HepG2 (cell line): Measurements from ENCODE around the gene ACAP3. TPM values are rescaled to one million over a fixed set of nuclear protein-coding genes. Genes with fewer than 3 reads are reported as not detected.

Source experiments
- ATRX ChIP-seq: sonication (generic); formaldehyde crosslinking; IDR thresholded peaks from 2 replicates; pipeline ENCODE4 v1.4.0; 2020; ENCODE audit warnings: missing genetic modification reagents, borderline replicate concordance
- FOXK1 ChIP-seq: sonication (generic); formaldehyde crosslinking; IDR thresholded peaks from 2 replicates; pipeline ENCODE4 v1.4.0; 2020; ENCODE audit warnings: low read depth, missing genetic modification reagents, borderline replicate concordance
- HDAC2 ChIP-seq: sonication (generic); formaldehyde crosslinking; IDR thresholded peaks from 2 replicates; pipeline ENCODE4 v1.4.0; 2020; ENCODE audit warnings: missing genetic modification reagents
- HNRNPLL ChIP-seq: fragments of 200-400 bp; formaldehyde crosslinking; IDR thresholded peaks from 2 replicates; pipeline ENCODE4 v1.6.1; 2017; ENCODE audit warnings: mild to moderate bottlenecking, low read depth, low read length; ENCODE audit not compliant: poor library complexity, severe bottlenecking
- HOXA3 ChIP-seq: sonication (generic); formaldehyde crosslinking; IDR thresholded peaks from 2 replicates; pipeline ENCODE4 v1.5.0; 2020; ENCODE audit warnings: missing genetic modification reagents
- NCOR1 ChIP-seq: fragments of 200-600 bp; sonication (generic); IDR thresholded peaks from 2 replicates; pipeline ENCODE4 v1.7.0; 2017; ENCODE audit warnings: antibody characterized with exemption, low read length, borderline replicate concordance
- U2AF1 ChIP-seq: fragments of 200-400 bp; formaldehyde crosslinking; optimal IDR thresholded peaks from 2 replicates; pipeline ENCODE3; 2017; ENCODE audit warnings: mild to moderate bottlenecking, low read depth, low read length
- ZNF572 ChIP-seq: sonication (generic); formaldehyde crosslinking; IDR thresholded peaks from 2 replicates; pipeline ENCODE4 v1.5.1; 2020; ENCODE audit warnings: mild to moderate bottlenecking, missing genetic modification reagents
- polyA plus RNA-seq, 8 experiments: library from polyadenylated mRNA; depleted of rRNA in 3 of 8; stranded (reverse) in 7 of 8; unstranded in 1 of 8; fragments of >200 nt; fragmentation: Illumina TruSeq in 4 of 8; extraction: Trizol in 4 of 8; gene quantifications; 2 replicates each; pipeline versions ENCODE4 v1.2.1 to v1.2.3, GENCODE V29; 2011 to 2016; ENCODE audit warnings: low read depth in 4 of 8, missing spikeins in 1 of 8, mixed read lengths in 1 of 8; ENCODE audit not compliant: insufficient read depth in 1 of 8
- total RNA-seq, 5 experiments: library from RNA; depleted of rRNA; stranded (reverse); fragments of >200 nt; fragmentation: Illumina TruSeq; extraction: Trizol; gene quantifications; 2 replicates each; pipeline ENCODE4 v1.2.3, GENCODE V29; 2016; ENCODE audit warnings: low read depth in 1 of 5
- TF ChIP-seq, protein P1 (sequence below): sonication (generic); formaldehyde crosslinking; IDR thresholded peaks from 2 replicates; pipeline ENCODE4 v1.4.0; 2020; ENCODE audit warnings: missing genetic modification reagents, borderline replicate concordance
- TF ChIP-seq, protein P2 (sequence below): sonication (generic); formaldehyde crosslinking; IDR thresholded peaks from 2 replicates; pipeline ENCODE4 v1.5.0; 2020; ENCODE audit warnings: mild to moderate bottlenecking, missing genetic modification reagents, borderline replicate concordance

The ACAP3 gene
- total and polyA plus RNA-seq, 2 of the 13 experiments (the other 11 are each of a cell fraction or from before 2014, with no cell fraction given), result 29.4 to 50.8 TPM

DNA sequence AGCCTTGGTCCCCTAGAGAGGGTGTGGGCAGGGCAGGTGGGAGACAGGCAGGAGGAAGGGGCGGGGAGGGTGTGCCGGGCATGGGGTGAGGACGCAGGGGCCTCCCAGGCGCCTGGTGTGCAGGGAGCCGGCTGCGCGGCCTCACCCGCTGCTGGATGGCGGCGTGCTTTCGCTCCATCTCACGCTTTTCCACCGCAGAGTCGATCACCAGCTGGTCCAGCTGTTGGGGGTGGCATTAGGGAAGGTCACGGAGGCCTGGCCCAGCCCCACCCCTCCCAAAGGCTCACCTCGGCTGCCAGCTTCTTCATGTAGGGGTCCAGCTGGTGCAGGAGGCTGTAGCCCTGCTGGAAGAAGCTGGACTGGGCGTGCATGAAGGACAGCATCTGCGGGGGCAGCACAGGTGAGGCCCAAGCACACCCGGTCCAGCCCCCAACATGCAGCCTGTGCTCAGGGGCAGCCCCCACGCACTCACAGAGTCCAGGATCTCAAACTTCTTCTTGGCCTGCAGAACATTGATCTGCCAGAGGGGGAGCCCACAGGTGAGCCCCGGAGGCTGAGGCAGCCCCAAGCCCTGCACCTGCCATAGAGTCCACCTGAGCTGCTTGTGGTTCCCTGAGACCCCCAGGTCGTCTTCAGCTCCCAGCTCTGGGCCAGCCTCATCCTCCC, 7.9 kb downstream of the ACAP3 start (continued):
- TF ChIP-seq, protein P1, sequence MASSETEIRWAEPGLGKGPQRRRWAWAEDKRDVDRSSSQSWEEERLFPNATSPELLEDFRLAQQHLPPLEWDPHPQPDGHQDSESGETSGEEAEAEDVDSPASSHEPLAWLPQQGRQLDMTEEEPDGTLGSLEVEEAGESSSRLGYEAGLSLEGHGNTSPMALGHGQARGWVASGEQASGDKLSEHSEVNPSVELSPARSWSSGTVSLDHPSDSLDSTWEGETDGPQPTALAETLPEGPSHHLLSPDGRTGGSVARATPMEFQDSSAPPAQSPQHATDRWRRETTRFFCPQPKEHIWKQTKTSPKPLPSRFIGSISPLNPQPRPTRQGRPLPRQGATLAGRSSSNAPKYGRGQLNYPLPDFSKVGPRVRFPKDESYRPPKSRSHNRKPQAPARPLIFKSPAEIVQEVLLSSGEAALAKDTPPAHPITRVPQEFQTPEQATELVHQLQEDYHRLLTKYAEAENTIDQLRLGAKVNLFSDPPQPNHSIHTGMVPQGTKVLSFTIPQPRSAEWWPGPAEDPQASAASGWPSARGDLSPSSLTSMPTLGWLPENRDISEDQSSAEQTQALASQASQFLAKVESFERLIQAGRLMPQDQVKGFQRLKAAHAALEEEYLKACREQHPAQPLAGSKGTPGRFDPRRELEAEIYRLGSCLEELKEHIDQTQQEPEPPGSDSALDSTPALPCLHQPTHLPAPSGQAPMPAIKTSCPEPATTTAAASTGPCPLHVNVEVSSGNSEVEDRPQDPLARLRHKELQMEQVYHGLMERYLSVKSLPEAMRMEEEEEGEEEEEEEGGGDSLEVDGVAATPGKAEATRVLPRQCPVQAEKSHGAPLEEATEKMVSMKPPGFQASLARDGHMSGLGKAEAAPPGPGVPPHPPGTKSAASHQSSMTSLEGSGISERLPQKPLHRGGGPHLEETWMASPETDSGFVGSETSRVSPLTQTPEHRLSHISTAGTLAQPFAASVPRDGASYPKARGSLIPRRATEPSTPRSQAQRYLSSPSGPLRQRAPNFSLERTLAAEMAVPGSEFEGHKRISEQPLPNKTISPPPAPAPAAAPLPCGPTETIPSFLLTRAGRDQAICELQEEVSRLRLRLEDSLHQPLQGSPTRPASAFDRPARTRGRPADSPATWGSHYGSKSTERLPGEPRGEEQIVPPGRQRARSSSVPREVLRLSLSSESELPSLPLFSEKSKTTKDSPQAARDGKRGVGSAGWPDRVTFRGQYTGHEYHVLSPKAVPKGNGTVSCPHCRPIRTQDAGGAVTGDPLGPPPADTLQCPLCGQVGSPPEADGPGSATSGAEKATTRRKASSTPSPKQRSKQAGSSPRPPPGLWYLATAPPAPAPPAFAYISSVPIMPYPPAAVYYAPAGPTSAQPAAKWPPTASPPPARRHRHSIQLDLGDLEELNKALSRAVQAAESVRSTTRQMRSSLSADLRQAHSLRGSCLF (CRISPR knock-in tag), result no peak
- TF ChIP-seq NCOR1 (no peak), HDAC2 (CRISPR knock-in tag) (no peak), HNRNPLL (peak; percentile 14), ZNF572 (CRISPR knock-in tag) (no peak), FOXK1 (CRISPR knock-in tag) (no peak), ATRX (CRISPR knock-in tag) (no peak), U2AF1 (no peak), HOXA3 (CRISPR knock-in tag) (0 out of 2 replicates have a peak, but pooled peaks have one; percentile 11)
- TF ChIP-seq, protein P2, sequence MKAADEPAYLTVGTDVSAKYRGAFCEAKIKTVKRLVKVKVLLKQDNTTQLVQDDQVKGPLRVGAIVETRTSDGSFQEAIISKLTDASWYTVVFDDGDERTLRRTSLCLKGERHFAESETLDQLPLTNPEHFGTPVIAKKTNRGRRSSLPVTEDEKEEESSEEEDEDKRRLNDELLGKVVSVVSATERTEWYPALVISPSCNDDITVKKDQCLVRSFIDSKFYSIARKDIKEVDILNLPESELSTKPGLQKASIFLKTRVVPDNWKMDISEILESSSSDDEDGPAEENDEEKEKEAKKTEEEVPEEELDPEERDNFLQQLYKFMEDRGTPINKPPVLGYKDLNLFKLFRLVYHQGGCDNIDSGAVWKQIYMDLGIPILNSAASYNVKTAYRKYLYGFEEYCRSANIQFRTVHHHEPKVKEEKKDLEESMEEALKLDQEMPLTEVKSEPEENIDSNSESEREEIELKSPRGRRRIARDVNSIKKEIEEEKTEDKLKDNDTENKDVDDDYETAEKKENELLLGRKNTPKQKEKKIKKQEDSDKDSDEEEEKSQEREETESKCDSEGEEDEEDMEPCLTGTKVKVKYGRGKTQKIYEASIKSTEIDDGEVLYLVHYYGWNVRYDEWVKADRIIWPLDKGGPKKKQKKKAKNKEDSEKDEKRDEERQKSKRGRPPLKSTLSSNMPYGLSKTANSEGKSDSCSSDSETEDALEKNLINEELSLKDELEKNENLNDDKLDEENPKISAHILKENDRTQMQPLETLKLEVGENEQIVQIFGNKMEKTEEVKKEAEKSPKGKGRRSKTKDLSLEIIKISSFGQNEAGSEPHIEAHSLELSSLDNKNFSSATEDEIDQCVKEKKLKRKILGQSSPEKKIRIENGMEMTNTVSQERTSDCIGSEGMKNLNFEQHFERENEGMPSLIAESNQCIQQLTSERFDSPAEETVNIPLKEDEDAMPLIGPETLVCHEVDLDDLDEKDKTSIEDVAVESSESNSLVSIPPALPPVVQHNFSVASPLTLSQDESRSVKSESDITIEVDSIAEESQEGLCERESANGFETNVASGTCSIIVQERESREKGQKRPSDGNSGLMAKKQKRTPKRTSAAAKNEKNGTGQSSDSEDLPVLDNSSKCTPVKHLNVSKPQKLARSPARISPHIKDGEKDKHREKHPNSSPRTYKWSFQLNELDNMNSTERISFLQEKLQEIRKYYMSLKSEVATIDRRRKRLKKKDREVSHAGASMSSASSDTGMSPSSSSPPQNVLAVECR (CRISPR knock-in tag), result no peak
- TF ChIP-seq, all 625 proteins: peak for 9
